Spleen (tissue), 11 donors: Measurements from ENCODE around the gene SMCO1. TPM values are rescaled to one million over a fixed set of nuclear protein-coding genes. Genes with fewer than 3 reads are reported as not detected.
"Not testable (repeated sequence)": the region's sequence is repeated elsewhere in the genome, so short reads cannot be mapped to it uniquely, and the experiment has no call there.

Experiments
- DNase-seq: peaks from one replicate; pipeline ENCODE4 v3.0.0-alpha.2; 2020
- H3K27ac ChIP-seq, 8 donors: fragments of 200-600 bp; sonication (generic) in 7 of 8; 1 replicate in 4 of 8; 2 replicates in 4 of 8; pipeline versions ENCODE4 v1.5.0 to v1.8.0; 2016 to 2021; ENCODE audit warnings: inconsistent platforms in 4 of 8, mild to moderate bottlenecking in 4 of 8, moderate library complexity in 1 of 8
- H3K27me3 ChIP-seq, 7 donors: fragments of 200-600 bp; sonication (generic) in 6 of 7; replicated peaks in 1 of 7; 1 replicate in 4 of 7; 2 replicates in 3 of 7; pipeline versions ENCODE4 v1.5.0 to v1.8.0; 2016 to 2021; ENCODE audit warnings: inconsistent platforms in 3 of 7, mild to moderate bottlenecking in 1 of 7
- H3K36me3 ChIP-seq, 6 donors: fragments of 200-600 bp; sonication (generic) in 5 of 6; 1 replicate in 4 of 6; 2 replicates in 2 of 6; pipeline versions ENCODE4 v1.5.0 to v1.8.0; 2016 to 2021; ENCODE audit warnings: inconsistent platforms in 2 of 6
- H3K4me1 ChIP-seq, 6 donors: fragments of 200-600 bp; sonication (generic) in 5 of 6; 1 replicate in 3 of 6; 2 replicates in 3 of 6; pipeline versions ENCODE4 v1.5.0 to v1.8.0; 2016 to 2021; ENCODE audit warnings: inconsistent platforms in 3 of 6
- H3K4me3 ChIP-seq, 8 donors: fragments of 200-600 bp; sonication (generic) in 7 of 8; 1 replicate in 4 of 8; 2 replicates in 4 of 8; pipeline versions ENCODE4 v1.5.0 to v1.8.0; 2016 to 2021; ENCODE audit warnings: inconsistent platforms in 4 of 8, mild to moderate bottlenecking in 4 of 8, moderate library complexity in 2 of 8
- H3K9me3 ChIP-seq, 8 donors: fragments of 200-600 bp; sonication (generic) in 7 of 8; 1 replicate in 4 of 8; 2 replicates in 4 of 8; pipeline versions ENCODE4 v1.5.0 to v1.8.0; 2016 to 2021; ENCODE audit warnings: inconsistent platforms in 4 of 8
- POLR2A ChIP-seq, 3 donors: fragments of 450-650 bp; IDR thresholded peaks; one replicate each; pipeline ENCODE4 v1.5.1; 2017; ENCODE audit warnings: antibody characterized with exemption in 3 of 3, mild to moderate bottlenecking in 1 of 3
- POLR2AphosphoS5 ChIP-seq, 3 donors: sonication (generic); formaldehyde crosslinking; IDR thresholded peaks; one replicate each; pipeline ENCODE4 v1.5.1; 2017; ENCODE audit warnings: antibody characterized with exemption in 3 of 3
- WGBS, 5 donors: extraction: QIAGEN DNeasy Blood & Tissue Kit in 3 of 5; methylation state at CpG; one replicate each; pipeline versions ENCODE4 v1.1.5 to v1.1.7; 2013 to 2018; 5-methylcytosine and 5-hydroxymethylcytosine counted together
- intact Hi-C: fragments of 100-400 bp; cut with DNase I; formaldehyde crosslinking; loops from one replicate; pipeline ENCODE4 v1.15.0; 2023; ENCODE audit warnings: low total_unique reads
- polyA plus RNA-seq, 3 donors: library from polyadenylated mRNA; stranded (reverse); fragments of 200-250 nt; gene quantifications; one replicate each; pipeline ENCODE4 v1.2.1, GENCODE V29; 2013
- small RNA-seq, 4 donors: library from RNA; depleted of rRNA; stranded (forward); fragments of <200 nt; gene quantifications; one replicate each; pipeline ENCODE3, GENCODE V24; 2016
- total RNA-seq, 7 donors: library from RNA; depleted of rRNA in 3 of 7; stranded (reverse); fragments of >200 nt in 3 of 7; fragmentation: NEBNext Ultra II Directional in 4 of 7; extraction: Animal tissue kit (Norgen Biotek cat#: 25700) in 4 of 7; gene quantifications; one replicate each; pipeline versions ENCODE4 v1.1.0 to v1.2.1, GENCODE V29; 2016 to 2021
- TF ChIP-seq, protein P1 (sequence below), 11 experiments: fragments of 200-600 bp in 7 of 11; fragments of 450-650 bp in 4 of 11; sonication (generic) in 4 of 11; IDR thresholded peaks in 8 of 11; conservative IDR thresholded peaks in 3 of 11; 1 replicate in 7 of 11; 2 replicates in 4 of 11; pipeline versions ENCODE4 v1.4.0 to v1.8.0; 2016 to 2021; ENCODE audit warnings: antibody characterized with exemption in 11 of 11, inconsistent platforms in 4 of 11, mild to moderate bottlenecking in 1 of 11
- donor health status: healthy with polysubstance abuse.
- donor health status: DM: no; HTN: no; CAD: no; lungs with moderate emphysema.
- donor health status: DM: no; HTN: no; CAD: no.
- donor health status: Bipolar disorder and iron deficiency.
- donor health status: healthy.
- donor health status: DM: no; HTN: no; CAD: no.
- donor health status: DM: yes; HTN: yes; CAD: no.

Gene SMCO1
- total and polyA plus RNA-seq, 10 donors, result not detected

DNA sequence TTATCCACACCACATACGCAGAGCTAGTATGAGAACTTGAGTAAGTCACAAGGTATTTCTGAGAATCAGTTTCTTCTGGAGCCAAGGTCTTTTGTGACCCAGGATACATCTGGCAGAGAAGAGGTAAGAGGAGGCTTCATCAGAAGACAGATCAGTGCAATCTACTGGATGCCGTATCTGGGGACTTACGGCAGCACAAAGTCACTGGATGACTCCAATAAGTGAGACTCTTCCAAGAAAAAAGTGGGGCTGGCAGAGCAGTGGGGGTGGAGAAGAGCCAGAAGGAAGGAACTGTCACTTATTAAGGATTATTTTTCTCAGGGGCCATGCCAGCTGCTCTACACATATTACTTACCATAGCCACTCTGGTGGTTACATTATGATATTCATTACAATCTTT is 51.3 kb downstream of the SMCO1 start:
- no peak for DNase-seq
- Histone ChIP-seq H3K27ac (no peak overlapping the region), H3K4me1 (peaks cover 0 to 2% (median 0%) of the 10 kb centered on the region in 6 donors), H3K27me3 (no peaks in the 10 kb centered on the region), H3K36me3 (peaks cover 0 to 34% (median 4%) of the 10 kb centered on the region in 6 donors), H3K9me3 (no peaks in the 10 kb centered on the region), H3K4me3 (no peak overlapping the region)
- intact Hi-C loops, result no loop called here
- 94 to 100% (median 99%) methylated on average over 3 of the region's 3 CpGs for WGBS, 5 donors
- TF ChIP-seq POLR2AphosphoS5 (IDR thresholded peaks at IDR 0.05) (no peak), POLR2A (IDR thresholded peaks at IDR 0.05) (no peak)
- TF ChIP-seq, protein P1, sequence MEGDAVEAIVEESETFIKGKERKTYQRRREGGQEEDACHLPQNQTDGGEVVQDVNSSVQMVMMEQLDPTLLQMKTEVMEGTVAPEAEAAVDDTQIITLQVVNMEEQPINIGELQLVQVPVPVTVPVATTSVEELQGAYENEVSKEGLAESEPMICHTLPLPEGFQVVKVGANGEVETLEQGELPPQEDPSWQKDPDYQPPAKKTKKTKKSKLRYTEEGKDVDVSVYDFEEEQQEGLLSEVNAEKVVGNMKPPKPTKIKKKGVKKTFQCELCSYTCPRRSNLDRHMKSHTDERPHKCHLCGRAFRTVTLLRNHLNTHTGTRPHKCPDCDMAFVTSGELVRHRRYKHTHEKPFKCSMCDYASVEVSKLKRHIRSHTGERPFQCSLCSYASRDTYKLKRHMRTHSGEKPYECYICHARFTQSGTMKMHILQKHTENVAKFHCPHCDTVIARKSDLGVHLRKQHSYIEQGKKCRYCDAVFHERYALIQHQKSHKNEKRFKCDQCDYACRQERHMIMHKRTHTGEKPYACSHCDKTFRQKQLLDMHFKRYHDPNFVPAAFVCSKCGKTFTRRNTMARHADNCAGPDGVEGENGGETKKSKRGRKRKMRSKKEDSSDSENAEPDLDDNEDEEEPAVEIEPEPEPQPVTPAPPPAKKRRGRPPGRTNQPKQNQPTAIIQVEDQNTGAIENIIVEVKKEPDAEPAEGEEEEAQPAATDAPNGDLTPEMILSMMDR (IDR thresholded peaks at IDR 0.05 in 8 of 11, conservative IDR thresholded peaks at IDR 0.05 in 3 of 11), result no peak

DNA sequence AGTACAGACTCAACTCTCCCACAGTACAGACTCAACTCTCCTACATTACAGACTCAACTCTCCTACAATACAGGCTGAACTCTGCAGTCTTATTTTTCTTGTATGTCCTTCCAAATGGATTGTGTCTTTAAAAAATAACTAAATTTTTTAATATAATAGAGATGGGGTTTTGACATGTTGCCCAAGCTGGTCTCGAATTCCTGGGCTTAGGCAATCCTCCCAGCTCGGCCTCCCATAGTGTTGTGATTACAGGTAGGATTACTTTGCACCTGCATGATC is 51.7 kb downstream of the SMCO1 start:
- Histone ChIP-seq H3K36me3 (peaks cover 0 to 30% (median 4%) of the 10 kb centered on the region in 6 donors), H3K9me3 (no peaks in the 10 kb centered on the region), H3K27me3 (no peaks in the 10 kb centered on the region), H3K4me3 (no peak overlapping the region), H3K27ac (no peak overlapping the region), H3K4me1 (no peaks in the 10 kb centered on the region)
- WGBS, 5 donors, result 89 to 98% (median 96%) methylated on average over 2 of the region's 2 CpGs
- no peak for DNase-seq
- TF ChIP-seq, protein P1 (IDR thresholded peaks at IDR 0.05 in 8 of 11, conservative IDR thresholded peaks at IDR 0.05 in 3 of 11), result no peak
- TF ChIP-seq POLR2AphosphoS5 (IDR thresholded peaks at IDR 0.05) (no peak), POLR2A (IDR thresholded peaks at IDR 0.05) (no peak)
- intact Hi-C loops, result no loop called here

DNA sequence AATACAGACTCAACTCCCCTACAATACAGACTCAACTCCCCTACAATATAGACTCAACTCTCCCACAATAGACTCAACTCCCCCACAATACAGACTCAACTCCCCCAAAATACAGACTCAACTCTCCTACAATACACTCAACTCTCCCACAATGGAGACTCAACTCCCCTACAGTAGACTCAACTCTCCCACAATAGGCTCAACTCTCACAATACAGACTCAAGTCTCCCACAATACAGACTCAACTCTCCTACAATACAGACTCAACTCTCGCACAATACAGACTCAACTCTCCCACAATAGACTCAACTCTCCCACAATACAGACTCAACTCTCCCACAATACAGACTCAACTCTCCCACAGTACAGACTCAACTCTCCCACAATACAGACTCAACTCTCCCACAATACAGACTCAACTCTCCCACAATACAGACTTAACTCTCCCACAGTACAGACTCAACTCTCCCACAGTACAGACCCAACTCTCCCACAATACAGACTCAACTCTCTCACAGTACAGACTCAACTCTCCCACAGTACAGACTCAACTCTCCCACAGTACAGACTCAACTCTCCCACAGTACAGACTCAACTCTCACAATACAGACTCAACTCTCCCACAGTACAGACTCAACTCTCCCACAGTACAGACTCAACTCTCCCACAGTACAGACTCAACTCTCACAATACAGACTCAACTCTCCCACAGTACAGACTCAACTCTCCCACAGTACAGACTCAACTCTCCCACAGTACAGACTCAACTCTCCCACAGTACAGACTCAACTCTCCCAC is 52.3 kb downstream of the SMCO1 start:
- not testable (repeated sequence) for H3K4me3 ChIP-seq, H3K9me3 ChIP-seq, H3K4me1 ChIP-seq

DNA sequence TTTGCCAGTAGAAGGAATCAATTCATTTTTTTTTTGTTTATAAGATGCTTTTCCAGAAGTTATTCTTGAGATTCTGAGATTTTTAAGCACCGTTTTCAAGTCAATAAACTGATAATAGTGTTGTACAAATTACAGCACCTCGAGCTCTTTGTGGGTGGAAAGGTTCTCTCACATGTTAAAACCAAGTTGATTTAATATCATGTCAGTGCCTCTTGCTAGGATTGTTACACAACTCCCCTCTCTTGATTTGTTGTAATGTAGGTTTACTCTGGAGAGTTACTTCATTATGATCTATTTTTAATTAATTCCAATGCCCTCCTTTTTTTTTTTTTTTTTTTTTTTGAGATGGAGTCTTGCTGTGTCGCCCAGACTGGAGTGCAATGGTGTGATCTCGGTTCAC is 57.1 kb downstream of the SMCO1 start:
- intact Hi-C loops, result no loop called here
- H3K36me3 ChIP-seq, result peaks cover 0 to 24% (median 0%) of the 10 kb centered on the region in 6 donors
- 82 to 90% (median 83%) methylated on average over 4 of the region's 4 CpGs for WGBS, 5 donors

More for the DNA sequence above, 52.3 kb downstream of the SMCO1 start:
- DNase-seq, H3K27me3 ChIP-seq, H3K27ac ChIP-seq, intact Hi-C loops: not testable (repeated sequence)
- H3K36me3 ChIP-seq, result peaks cover 0 to 26% (median 4%) of the 10 kb centered on the region in 6 donors
- 84 to 97% (median 91%) methylated on average over 1 of the region's 1 CpG for WGBS, 5 donors

DNA sequence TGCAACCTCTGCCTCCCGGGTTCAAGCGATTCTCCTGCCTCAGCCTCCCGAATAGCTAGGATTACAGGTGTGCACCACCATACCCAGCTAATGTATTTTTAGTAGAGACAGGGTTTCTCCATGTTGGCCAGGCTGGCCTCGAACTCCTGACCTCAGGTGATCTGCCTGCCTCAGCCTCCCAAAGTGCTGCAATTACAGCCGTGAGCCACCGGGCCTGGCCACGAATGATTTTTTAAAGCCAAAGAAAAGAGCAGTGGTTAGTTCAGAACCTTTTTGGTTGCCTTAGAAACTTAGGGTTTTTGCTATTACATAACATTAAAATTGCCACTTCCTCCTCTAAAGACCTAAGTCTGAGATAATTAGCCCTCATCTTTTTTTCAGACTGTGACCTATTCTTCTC is 57.7 kb downstream of the SMCO1 start:
- H3K36me3 ChIP-seq, result peaks cover 0 to 26% (median 0%) of the 10 kb centered on the region in 6 donors
- H3K27me3 ChIP-seq, H3K9me3 ChIP-seq, intact Hi-C loops, H3K4me1 ChIP-seq, H3K27ac ChIP-seq, H3K4me3 ChIP-seq, DNase-seq: not testable (repeated sequence)
- WGBS, 5 donors, result 42 to 73% (median 52%) methylated on average over 7 of the region's 7 CpGs

More for the DNA sequence above, 57.1 kb downstream of the SMCO1 start:
- H3K4me1 ChIP-seq, result peaks cover 0 to 10% (median 4%) of the 10 kb centered on the region in 6 donors
- no peaks in the 10 kb centered on the region for H3K9me3 ChIP-seq
- no peaks in the 10 kb centered on the region for H3K27me3 ChIP-seq
- no peak for DNase-seq
- no peak overlapping the region for H3K4me3 ChIP-seq
- no peak overlapping the region for H3K27ac ChIP-seq
- TF ChIP-seq POLR2A (IDR thresholded peaks at IDR 0.05) (no peak), POLR2AphosphoS5 (IDR thresholded peaks at IDR 0.05) (no peak)
- TF ChIP-seq, protein P1 (IDR thresholded peaks at IDR 0.05 in 8 of 11, conservative IDR thresholded peaks at IDR 0.05 in 3 of 11), result no peak

Small RNA genes within 50 kb of the gene (small RNA-seq; reads per million reads assigned to genes)
- 0 reads per million in 4 donors for gene RPS29P3

Other genes with a start within 250 kb of the SMCO1 start
- gene PCYT1A, start 227.6 kb downstream of the SMCO1 start, total RNA-seq, result 100 to 1,000 TPM in 3 of 7 donors, 10 to 100 TPM in 4; 63.2 to 128 (median 94.9) TPM
- gene PCYT1A, start 227.6 kb downstream of the SMCO1 start, polyA plus RNA-seq, result 10 to 100 TPM; 10.6 to 27.1 (median 24.9) TPM
- 10 to 100 TPM in 1 of 7 donors, 1 to 10 TPM in 6; 1.7 to 10.4 (median 4.8) TPM for gene DYNLT2B, start 197.1 kb downstream of the SMCO1 start, total RNA-seq
- gene DYNLT2B, start 197.1 kb downstream of the SMCO1 start, polyA plus RNA-seq, result 10 to 100 TPM; 15.1 to 21.3 (median 17.2) TPM
- gene TM4SF19, start 177.0 kb downstream of the SMCO1 start, total RNA-seq, result under 1 TPM in 1 of 7 donors, not detected in 6; 0.46 TPM
- 1 to 10 TPM in 1 of 3 donors, not detected in 2; 6.5 TPM for gene TM4SF19, start 177.0 kb downstream of the SMCO1 start, polyA plus RNA-seq
- 10 to 100 TPM; 21.1 to 59.0 (median 53.6) TPM for gene UBXN7, start 82.9 kb downstream of the SMCO1 start, total RNA-seq
- 10 to 100 TPM in 1 of 3 donors, 1 to 10 TPM in 2; 2.4 to 12.8 (median 2.5) TPM for gene UBXN7, start 82.9 kb downstream of the SMCO1 start, polyA plus RNA-seq
- 10 to 100 TPM; 17.9 to 28.3 (median 24.2) TPM for gene RNF168, start 11.6 kb downstream of the SMCO1 start, total RNA-seq
- 1 to 10 TPM; 3.4 to 7.0 (median 3.7) TPM for gene RNF168, start 11.6 kb downstream of the SMCO1 start, polyA plus RNA-seq
- gene WDR53, start 53.2 kb upstream of the SMCO1 start, total RNA-seq, result 10 to 100 TPM in 5 of 7 donors, 1 to 10 TPM in 2; 6.2 to 17.7 (median 13.0) TPM
- 10 to 100 TPM; 13.7 to 17.1 (median 16.6) TPM for gene WDR53, start 53.2 kb upstream of the SMCO1 start, polyA plus RNA-seq
- gene FBXO45, start 53.3 kb upstream of the SMCO1 start, total RNA-seq, result 10 to 100 TPM in 3 of 7 donors, 1 to 10 TPM in 4; 7.2 to 11.7 (median 8.3) TPM
- gene FBXO45, start 53.3 kb upstream of the SMCO1 start, polyA plus RNA-seq, result 1 to 10 TPM; 2.3 to 4.4 (median 3.1) TPM
- gene NRROS, start 124.3 kb upstream of the SMCO1 start, total RNA-seq, result 10 to 100 TPM; 25.7 to 35.2 (median 30.8) TPM
- 10 to 100 TPM in 1 of 3 donors, 1 to 10 TPM in 2; 7.8 to 20.3 (median 8.4) TPM for gene NRROS, start 124.3 kb upstream of the SMCO1 start, polyA plus RNA-seq
- gene CEP19, start 196.9 kb upstream of the SMCO1 start, total RNA-seq, result 1 to 10 TPM; 2.3 to 6.4 (median 3.4) TPM
- gene CEP19, start 196.9 kb upstream of the SMCO1 start, polyA plus RNA-seq, result 1 to 10 TPM in 2 of 3 donors, under 1 TPM in 1; 0.68 to 2.9 (median 1.2) TPM
- 10 to 100 TPM; 14.1 to 29.2 (median 17.8) TPM for gene PIGX, start 197.0 kb upstream of the SMCO1 start, total RNA-seq
- 1 to 10 TPM; 4.5 to 6.7 (median 5.3) TPM for gene PIGX, start 197.0 kb upstream of the SMCO1 start, polyA plus RNA-seq
- 100 to 1,000 TPM in 5 of 7 donors, 10 to 100 TPM in 2; 95.1 to 113 (median 108) TPM for gene PAK2, start 224.5 kb upstream of the SMCO1 start, total RNA-seq
- gene PAK2, start 224.5 kb upstream of the SMCO1 start, polyA plus RNA-seq, result 10 to 100 TPM; 21.2 to 34.9 (median 25.1) TPM